ENCODE results near the gene HYOU1.

DNA sequence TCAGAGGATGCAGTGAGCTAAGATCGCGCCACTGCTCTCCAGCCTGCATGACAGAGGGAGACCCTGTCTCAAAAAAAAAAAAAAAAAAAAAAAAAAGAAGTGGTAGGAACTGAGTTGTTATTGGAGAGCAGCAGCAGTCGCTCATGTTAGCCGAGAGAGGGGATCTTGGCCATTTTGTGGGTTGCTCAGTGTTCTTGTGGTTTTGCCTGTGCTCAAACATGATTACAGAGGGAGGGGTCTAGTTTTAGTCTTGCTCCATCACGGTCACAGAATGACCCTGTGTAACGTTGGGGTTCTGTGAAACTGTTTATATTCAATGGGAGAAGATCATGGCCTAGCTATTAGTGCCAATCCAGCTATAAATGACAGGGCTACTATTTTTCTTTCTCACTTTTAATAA, 42.7 kb upstream of the HYOU1 start:
- TF ChIP-seq POLR2AphosphoS5 (IDR thresholded peaks at IDR 0.05) (no peak), POLR2A (IDR thresholded peaks at IDR 0.05) (no peak)
- TF ChIP-seq, protein P1, sequence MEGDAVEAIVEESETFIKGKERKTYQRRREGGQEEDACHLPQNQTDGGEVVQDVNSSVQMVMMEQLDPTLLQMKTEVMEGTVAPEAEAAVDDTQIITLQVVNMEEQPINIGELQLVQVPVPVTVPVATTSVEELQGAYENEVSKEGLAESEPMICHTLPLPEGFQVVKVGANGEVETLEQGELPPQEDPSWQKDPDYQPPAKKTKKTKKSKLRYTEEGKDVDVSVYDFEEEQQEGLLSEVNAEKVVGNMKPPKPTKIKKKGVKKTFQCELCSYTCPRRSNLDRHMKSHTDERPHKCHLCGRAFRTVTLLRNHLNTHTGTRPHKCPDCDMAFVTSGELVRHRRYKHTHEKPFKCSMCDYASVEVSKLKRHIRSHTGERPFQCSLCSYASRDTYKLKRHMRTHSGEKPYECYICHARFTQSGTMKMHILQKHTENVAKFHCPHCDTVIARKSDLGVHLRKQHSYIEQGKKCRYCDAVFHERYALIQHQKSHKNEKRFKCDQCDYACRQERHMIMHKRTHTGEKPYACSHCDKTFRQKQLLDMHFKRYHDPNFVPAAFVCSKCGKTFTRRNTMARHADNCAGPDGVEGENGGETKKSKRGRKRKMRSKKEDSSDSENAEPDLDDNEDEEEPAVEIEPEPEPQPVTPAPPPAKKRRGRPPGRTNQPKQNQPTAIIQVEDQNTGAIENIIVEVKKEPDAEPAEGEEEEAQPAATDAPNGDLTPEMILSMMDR (IDR thresholded peaks at IDR 0.05), result no peak
